BLaER1 treated with 17β-estradiol and CSF1 and Interleukin-3, amounts not matched to agents 10 nM and 100 nM (cell line): ENCODE data around the gene LRRC43.

ENCODE experiments used
- H3K27ac ChIP-seq, 11 experiments: shearing (Covaris generic); formaldehyde crosslinking; 2 replicates each; pipeline ENCODE4 v1.8.1; 2022
- H3K27me3 ChIP-seq, 11 experiments: shearing (Covaris generic); formaldehyde crosslinking; 2 replicates each; pipeline ENCODE4 v1.8.1; 2022
- H3K36me3 ChIP-seq, 11 experiments: shearing (Covaris generic); formaldehyde crosslinking; 2 replicates each; pipeline ENCODE4 v1.8.1; 2022
- H3K4me1 ChIP-seq, 10 experiments: shearing (Covaris generic); formaldehyde crosslinking; 2 replicates each; pipeline ENCODE4 v1.8.1; 2022
- H3K4me2 ChIP-seq, 11 experiments: shearing (Covaris generic); formaldehyde crosslinking; 2 replicates each; pipeline ENCODE4 v1.8.1; 2022
- H3K4me3 ChIP-seq, 10 experiments: shearing (Covaris generic); formaldehyde crosslinking; 2 replicates each; pipeline ENCODE4 v1.8.1; 2022
- H3K9ac ChIP-seq, 11 experiments: shearing (Covaris generic); formaldehyde crosslinking; 2 replicates each; pipeline ENCODE4 v1.8.1; 2022
- H3K9me3 ChIP-seq, 11 experiments: shearing (Covaris generic); formaldehyde crosslinking; replicated peaks in 1 of 11; 2 replicates each; pipeline ENCODE4 v1.8.1; 2022
- H4K20me1 ChIP-seq, 11 experiments: shearing (Covaris generic); formaldehyde crosslinking; 2 replicates each; pipeline ENCODE4 v1.8.1; 2022
- Cebpa-rat ChIP-seq, 11 experiments: shearing (Covaris generic); IDR thresholded peaks; 2 replicates each; pipeline ENCODE4 v1.8.1; 2022

The LRRC43 gene

DNA sequence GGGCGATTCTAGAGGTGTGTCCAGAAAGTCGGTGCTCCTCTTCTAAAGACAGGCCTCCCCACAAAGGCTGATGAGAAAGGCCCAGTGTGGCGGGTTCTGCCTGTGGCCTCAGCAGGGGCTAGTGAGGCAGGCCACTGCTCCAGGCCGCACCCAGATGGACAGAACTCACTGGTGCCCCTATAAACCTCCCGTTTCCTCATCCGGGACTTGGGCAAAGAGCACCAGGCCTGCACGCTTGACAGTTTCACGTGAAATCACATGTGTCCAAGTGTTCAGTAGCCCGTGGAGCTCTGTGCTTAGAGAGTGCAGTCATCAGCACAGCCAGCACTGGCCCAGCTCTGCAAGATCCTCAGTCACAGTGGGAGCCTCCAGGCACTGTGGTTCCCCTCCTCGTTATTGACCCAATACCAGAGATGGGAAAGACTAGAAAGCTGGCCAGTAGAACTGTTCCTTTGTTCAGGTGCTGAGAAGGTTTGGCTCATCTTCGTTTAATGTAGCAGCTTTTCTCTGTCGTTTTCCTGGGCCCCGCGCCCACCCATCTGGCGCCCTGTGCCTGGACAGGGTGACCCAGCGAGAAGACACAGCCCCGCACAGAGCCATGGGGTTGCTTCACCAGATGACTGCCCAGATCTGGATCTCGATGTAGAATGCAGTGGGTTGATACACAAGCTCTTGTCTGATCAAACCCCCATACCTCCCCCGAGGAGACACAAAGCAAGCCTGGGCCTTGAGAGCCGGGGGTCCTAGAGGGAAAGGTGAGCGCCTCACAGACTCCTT lies 35.2 kb upstream of the LRRC43 start:
- no peaks in the 10 kb centered on the region for H3K27me3 ChIP-seq
- H3K4me1 ChIP-seq, result peaks cover 0 to 15% (median 3%) of the 10 kb centered on the region in 10 experiments; a peak in 7 of 20 replicates
- TF ChIP-seq Cebpa-rat (IDR thresholded peaks at IDR 0.05), result no peak
- no peaks in the 10 kb centered on the region for H3K9me3 ChIP-seq
- H3K4me2 ChIP-seq, result no peak overlapping the region
- peaks cover 22 to 35% (median 27%) of the 10 kb centered on the region in 11 experiments for H3K36me3 ChIP-seq
- H4K20me1 ChIP-seq, result peaks cover 25 to 62% (median 46%) of the 10 kb centered on the region in 11 experiments; a peak in 19 of 22 replicates
- H3K4me3 ChIP-seq, result no peak overlapping the region
- H3K27ac ChIP-seq, result no peak overlapping the region
- peak overlapping the region in 1 of 11 experiments; percentile 14; a peak in 1 of 22 replicates for H3K9ac ChIP-seq

DNA sequence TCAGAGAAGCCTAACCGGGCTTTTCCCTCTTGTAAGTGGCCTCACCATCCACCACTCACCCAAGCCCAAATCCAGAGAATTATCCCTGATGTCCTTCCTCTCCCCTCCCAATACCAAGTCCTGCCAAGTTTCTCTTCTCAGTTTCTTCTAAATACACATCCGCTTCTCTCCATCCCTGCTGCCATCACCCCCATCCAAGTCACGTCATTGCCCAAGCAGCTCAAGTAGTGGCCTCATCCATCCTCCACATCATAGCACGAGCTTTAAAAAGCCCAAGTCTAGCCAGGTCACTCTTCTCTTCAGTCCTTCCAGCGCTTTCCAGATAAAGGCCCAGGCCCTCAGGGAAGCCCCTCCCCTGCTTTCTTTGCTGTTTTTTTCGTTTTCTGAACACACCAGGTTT lies 34.3 kb upstream of the LRRC43 start:
- H3K27me3 ChIP-seq, result no peaks in the 10 kb centered on the region
- no peak overlapping the region for H3K4me3 ChIP-seq
- H3K27ac ChIP-seq, result no peak overlapping the region
- H3K9ac ChIP-seq, result no peak overlapping the region
- H3K36me3 ChIP-seq, result peaks cover 13 to 26% (median 17%) of the 10 kb centered on the region in 11 experiments; a peak in 21 of 22 replicates
- H3K4me2 ChIP-seq, result no peak overlapping the region
- peaks cover 18 to 56% (median 37%) of the 10 kb centered on the region in 11 experiments; a peak in 18 of 22 replicates for H4K20me1 ChIP-seq
- H3K9me3 ChIP-seq, result no peaks in the 10 kb centered on the region
- TF ChIP-seq Cebpa-rat (IDR thresholded peaks at IDR 0.05), result no peak
- H3K4me1 ChIP-seq, result peaks cover 0 to 12% (median 8%) of the 10 kb centered on the region in 10 experiments; a peak in 9 of 20 replicates

DNA sequence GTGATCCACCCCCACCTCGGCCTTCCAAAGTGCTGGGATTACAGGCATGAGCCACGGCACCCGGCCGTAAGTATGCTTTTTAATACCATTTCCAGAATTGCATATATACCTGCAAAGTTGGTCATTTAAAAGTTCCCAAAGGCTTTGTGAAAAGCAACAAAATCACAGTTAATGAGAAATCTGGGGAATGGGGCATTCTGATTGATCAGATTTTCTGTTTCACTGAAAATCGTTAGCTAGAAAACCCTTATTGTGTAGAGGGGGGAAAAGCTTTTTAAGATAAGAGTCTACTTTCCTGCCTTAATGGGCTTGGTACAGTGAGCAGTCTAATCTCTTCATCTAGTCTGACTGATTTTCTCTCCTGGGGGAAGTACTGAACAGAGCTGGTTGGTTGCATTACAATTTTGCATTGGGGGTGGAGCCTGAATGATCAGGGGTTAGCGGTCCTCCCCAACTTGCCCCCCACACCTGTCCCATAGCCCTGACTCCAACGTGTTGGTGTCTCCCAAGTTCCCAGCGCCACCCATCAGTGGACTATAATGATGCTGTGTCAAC lies 32.7 kb upstream of the LRRC43 start:
- no peak overlapping the region for H3K4me2 ChIP-seq
- H3K4me3 ChIP-seq, result no peak overlapping the region
- H3K27ac ChIP-seq, result no peak overlapping the region
- peaks cover 0 to 11% (median 3%) of the 10 kb centered on the region in 11 experiments; a peak in 9 of 22 replicates for H3K36me3 ChIP-seq
- peaks cover 0 to 12% (median 9%) of the 10 kb centered on the region in 10 experiments; a peak in 9 of 20 replicates for H3K4me1 ChIP-seq
- no peaks in the 10 kb centered on the region for H3K27me3 ChIP-seq
- H4K20me1 ChIP-seq, result peaks cover 14 to 42% (median 23%) of the 10 kb centered on the region in 11 experiments; a peak in 17 of 22 replicates
- no peak overlapping the region for H3K9ac ChIP-seq
- no peaks in the 10 kb centered on the region for H3K9me3 ChIP-seq
- TF ChIP-seq Cebpa-rat (IDR thresholded peaks at IDR 0.05), result no peak

DNA sequence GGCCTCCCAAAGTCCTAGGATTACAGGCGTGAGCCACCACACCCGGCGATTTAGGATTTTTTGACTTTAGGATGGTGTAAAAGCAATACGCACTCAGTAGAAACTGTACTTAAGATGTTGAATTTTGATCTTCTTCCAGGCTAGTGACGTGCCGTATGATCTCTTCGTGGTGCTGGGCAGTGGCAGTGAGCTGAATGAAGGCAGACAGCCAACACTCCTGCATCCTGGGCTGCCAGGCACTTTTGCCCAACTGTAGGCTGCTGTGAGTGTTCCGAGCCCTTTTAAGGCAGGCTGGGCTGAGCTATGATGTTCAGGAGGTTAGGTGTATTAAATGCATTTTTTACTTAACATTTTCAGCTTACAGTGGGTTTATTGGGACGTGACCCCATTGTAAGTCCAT lies 30.2 kb upstream of the LRRC43 start:
- no peak overlapping the region; a peak in 1 of 22 replicates for H3K27ac ChIP-seq
- peaks cover 0 to 17% (median 6%) of the 10 kb centered on the region in 11 experiments; a peak in 6 of 22 replicates for H4K20me1 ChIP-seq
- peaks cover 0 to 4% (median 0%) of the 10 kb centered on the region in 11 experiments; a peak in 3 of 22 replicates for H3K36me3 ChIP-seq
- peaks cover 2 to 12% (median 9%) of the 10 kb centered on the region in 10 experiments; a peak in 15 of 20 replicates for H3K4me1 ChIP-seq
- H3K4me2 ChIP-seq, result peak overlapping the region in 1 of 11 experiments; percentile 13; a peak in 1 of 22 replicates
- no peak overlapping the region for H3K4me3 ChIP-seq
- no peaks in the 10 kb centered on the region for H3K27me3 ChIP-seq
- H3K9ac ChIP-seq, result no peak overlapping the region
- TF ChIP-seq Cebpa-rat (IDR thresholded peaks at IDR 0.05), result no peak
- no peaks in the 10 kb centered on the region for H3K9me3 ChIP-seq

DNA sequence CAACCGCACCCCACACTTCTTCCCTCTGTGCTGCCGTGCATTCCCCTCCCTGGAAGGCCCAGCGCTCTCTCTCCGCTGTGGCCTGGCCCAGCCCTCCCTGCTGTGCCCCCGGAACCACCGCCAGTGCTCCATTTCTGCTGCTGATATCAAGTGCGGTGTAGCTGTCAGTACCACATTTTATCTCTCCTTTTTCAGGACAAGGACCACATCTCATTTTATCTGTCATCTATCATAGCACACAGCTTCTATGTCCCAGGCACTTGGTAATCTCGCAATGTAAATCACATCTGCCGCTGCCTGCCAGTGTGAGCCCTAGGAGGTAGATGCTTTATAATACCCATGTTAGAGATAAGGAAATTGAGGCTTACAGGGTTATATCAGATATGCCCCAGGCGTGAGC lies 27.2 kb upstream of the LRRC43 start:
- Histone ChIP-seq H3K36me3 (peaks cover 0 to 6% (median 0%) of the 10 kb centered on the region in 11 experiments; a peak in 3 of 22 replicates), H3K9ac (no peak overlapping the region), H4K20me1 (0 out of 22 replicates have a peak, but pooled peaks cover 0 to 4% (median 0%) of the 10 kb centered on the region in 11 experiments), H3K4me1 (peaks cover 9 to 27% (median 22%) of the 10 kb centered on the region in 10 experiments; a peak in 17 of 20 replicates), H3K27me3 (no peaks in the 10 kb centered on the region), H3K4me3 (no peak overlapping the region), H3K4me2 (no peak overlapping the region), H3K27ac (no peak overlapping the region), H3K9me3 (no peaks in the 10 kb centered on the region)
- no peak for TF ChIP-seq Cebpa-rat (IDR thresholded peaks at IDR 0.05)

DNA sequence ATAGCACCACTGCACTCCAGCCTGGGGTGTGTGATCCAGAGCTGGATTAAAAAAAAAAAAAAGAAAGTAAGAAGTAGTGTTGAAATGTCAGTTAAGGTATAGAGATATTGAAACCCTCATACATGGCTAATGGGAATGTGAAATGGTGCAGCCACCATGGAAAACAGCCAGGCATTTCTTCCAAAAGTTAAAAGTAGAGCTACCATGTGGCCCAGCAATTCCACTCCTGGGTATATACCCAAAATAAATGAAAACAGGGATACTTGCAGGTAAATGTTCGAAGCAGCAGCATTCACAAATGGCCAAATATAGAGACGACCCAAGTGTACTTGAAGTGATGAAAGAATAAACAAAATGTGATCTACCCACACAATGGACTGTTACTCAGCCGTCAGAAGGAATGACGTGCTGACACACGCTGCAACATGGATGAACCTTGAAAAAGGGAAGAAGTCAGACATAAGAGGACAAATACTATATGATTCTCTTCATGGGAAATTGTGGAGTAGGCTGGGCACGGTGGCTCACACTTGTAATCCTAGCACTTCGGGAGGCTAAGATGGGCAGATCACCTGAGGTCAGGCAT lies 24.1 kb upstream of the LRRC43 start:
- peaks cover 0 to 6% (median 0%) of the 10 kb centered on the region in 11 experiments; a peak in 3 of 22 replicates for H3K36me3 ChIP-seq
- H3K4me3 ChIP-seq, result no peak overlapping the region
- H4K20me1 ChIP-seq, result no peaks in the 10 kb centered on the region
- H3K27me3 ChIP-seq, result no peaks in the 10 kb centered on the region
- no peak for TF ChIP-seq Cebpa-rat (IDR thresholded peaks at IDR 0.05)
- no peak overlapping the region for H3K27ac ChIP-seq
- H3K9me3 ChIP-seq, result no peaks in the 10 kb centered on the region
- peaks cover under 1 to 24% (median 19%) of the 10 kb centered on the region in 10 experiments; a peak in 15 of 20 replicates for H3K4me1 ChIP-seq
- peak overlapping the region in 4 of 11 experiments; percentile 9 to 53 (median 33); a peak in 4 of 22 replicates for H3K4me2 ChIP-seq
- no peak overlapping the region for H3K9ac ChIP-seq

DNA sequence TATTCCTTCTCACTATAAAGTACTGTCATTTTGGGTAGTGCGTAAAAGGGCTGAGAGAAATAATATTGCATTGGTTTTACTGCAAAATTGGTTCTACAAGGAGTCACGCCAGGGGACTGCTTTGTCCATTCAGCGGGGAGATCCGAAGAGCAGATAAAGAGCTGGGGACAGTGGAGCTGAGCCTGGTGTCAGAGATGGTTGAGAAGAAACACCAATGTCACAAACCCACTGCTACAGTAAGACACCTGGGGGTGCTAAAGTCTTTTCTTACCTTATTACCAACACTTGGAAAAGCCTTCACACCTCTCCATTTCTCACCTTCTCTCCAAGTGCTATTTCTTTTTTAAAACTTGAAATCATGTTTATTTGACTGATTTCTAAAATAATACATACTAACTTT lies 23.0 kb upstream of the LRRC43 start:
- Histone ChIP-seq H3K36me3 (peaks cover 0 to 6% (median 0%) of the 10 kb centered on the region in 11 experiments; a peak in 3 of 22 replicates), H3K9me3 (no peaks in the 10 kb centered on the region), H3K4me3 (no peak overlapping the region), H3K27me3 (no peaks in the 10 kb centered on the region), H3K4me2 (no peak overlapping the region), H3K4me1 (peaks cover 0 to 24% (median 19%) of the 10 kb centered on the region in 10 experiments; a peak in 13 of 20 replicates), H3K9ac (no peak overlapping the region), H3K27ac (no peak overlapping the region), H4K20me1 (no peaks in the 10 kb centered on the region)
- no peak for TF ChIP-seq Cebpa-rat (IDR thresholded peaks at IDR 0.05)

DNA sequence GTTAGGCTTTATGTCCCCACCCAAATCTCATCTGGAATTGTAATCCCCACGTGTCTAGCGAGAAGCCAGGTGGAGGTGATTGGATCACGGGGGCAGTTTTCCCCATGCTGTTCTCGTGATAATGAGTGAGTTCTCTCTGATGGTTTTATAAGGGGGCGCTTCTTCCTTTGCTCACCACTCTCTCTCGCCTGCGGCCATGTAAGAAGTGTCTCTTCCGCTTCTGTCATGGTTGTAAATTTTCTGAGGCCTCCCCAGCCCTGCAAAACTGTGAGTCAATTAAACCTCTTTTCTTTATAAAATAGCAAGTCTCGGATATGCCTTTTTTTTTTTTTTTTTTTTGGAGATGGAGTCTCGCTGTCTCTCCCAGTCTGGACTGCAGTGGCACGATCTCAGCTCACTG lies 22.2 kb upstream of the LRRC43 start:
- Histone ChIP-seq H3K27ac (no peak overlapping the region), H3K4me3 (no peak overlapping the region), H3K9ac (no peak overlapping the region), H3K4me2 (no peak overlapping the region), H3K4me1 (peaks cover 0 to 24% (median 19%) of the 10 kb centered on the region in 10 experiments; a peak in 13 of 20 replicates), H4K20me1 (no peaks in the 10 kb centered on the region), H3K9me3 (no peaks in the 10 kb centered on the region), H3K27me3 (no peaks in the 10 kb centered on the region), H3K36me3 (peaks cover 0 to 6% (median 0%) of the 10 kb centered on the region in 11 experiments; a peak in 3 of 22 replicates)
- TF ChIP-seq Cebpa-rat (IDR thresholded peaks at IDR 0.05), result no peak
